ENCODE data around the gene CLCN1. TPM values are rescaled to one million over a fixed set of nuclear protein-coding genes. Genes with fewer than 3 reads are reported as not detected.

Gene CLCN1
- total and polyA plus RNA-seq, 2 donors (not counting 3 experiments of a cell fraction or from before 2014, with no cell fraction given) = not detected

- no peaks in the 10 kb centered on the region for H3K4me1 ChIP-seq (ENCODE audit: control insufficient read depth, extremely low read depth, insufficient read depth, low read length)
- no peaks in the 10 kb centered on the region for H3K36me3 ChIP-seq (ENCODE audit: control insufficient read depth in 2 of 2, extremely low read depth in 1 of 2, insufficient read depth in 2 of 2, low read length in 2 of 2)
- H3K27ac ChIP-seq (ENCODE audit: insufficient read depth, low read depth, low read length) = no peak overlapping the region
- H2AFZ ChIP-seq (ENCODE audit: low read depth, low read length) = no peak overlapping the region
- no peaks in the 10 kb centered on the region for H3K9me3 ChIP-seq (replicated peaks; ENCODE audit: control insufficient read depth, insufficient read depth, low read length)
- TF ChIP-seq, protein P1, sequence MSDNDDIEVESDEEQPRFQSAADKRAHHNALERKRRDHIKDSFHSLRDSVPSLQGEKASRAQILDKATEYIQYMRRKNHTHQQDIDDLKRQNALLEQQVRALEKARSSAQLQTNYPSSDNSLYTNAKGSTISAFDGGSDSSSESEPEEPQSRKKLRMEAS (IDR thresholded peaks at IDR 0.05; ENCODE audit: insufficient read depth, insufficient read length) = no peak
- no peak for TF ChIP-seq JUN (IDR thresholded peaks at IDR 0.05; ENCODE audit: borderline replicate concordance, insufficient read depth, insufficient read length, low read depth)
- no peak overlapping the region for H3K9ac ChIP-seq (replicated peaks; ENCODE audit: extremely low read depth, insufficient read depth, low read length)
- ChIA-PET CTCF (interaction anchor here (1.2 to 1.4 kb wide), 2 partner anchors 89 to 336 kb away, joined by 3 to 4 read pairs; no protein-coding TSS in a partner anchor), POLR2A (no interaction called here)
- H3K79me2 ChIP-seq (ENCODE audit: control insufficient read depth, insufficient read depth, low read length) = no peaks in the 10 kb centered on the region
- no peaks in the 10 kb centered on the region for H3K27me3 ChIP-seq (ENCODE audit: control insufficient read depth in 2 of 2, insufficient read depth in 2 of 2, low read length in 2 of 2)
- BruUV-seq (replicated peaks) = no TSS peak
- dilution Hi-C loops (cut with MboI; ENCODE audit: extremely low pct_ligation_motif_present, low sequenced_read_pairs) (no loop called here), intact Hi-C loops (cut with micrococcal nuclease) (no loop called here)
- H3K4me2 ChIP-seq (ENCODE audit: insufficient read depth, low read length) = no peak overlapping the region
- FAIRE-seq (no peak), DNase-seq (ENCODE audit: low read depth, low spot score) (no peak)
- H3K9me1 ChIP-seq (replicated peaks; ENCODE audit: control insufficient read depth, extremely low read depth, insufficient read depth, low read length) = no peaks in the 10 kb centered on the region
- H4K20me1 ChIP-seq (replicated peaks; ENCODE audit: control insufficient read depth, extremely low read depth, insufficient read depth, low read length) = no peaks in the 10 kb centered on the region
- no peak overlapping the region for H3K4me3 ChIP-seq (replicated peaks in 1 of 3; ENCODE audit: insufficient read depth in 1 of 3, low read depth in 1 of 3, low read length in 3 of 3)
These were observed 85.4 kb downstream of the CLCN1 start for GRCh38 chr7:143401265-143401664.

Small RNA genes lying within 50 kb of the gene (microRNA-seq; reads per million reads assigned to microRNA genes)
- not detected for gene MIR6892 (ENCODE audit: borderline number of aligned reads, borderline replicate concordance)

Small RNA genes lying within 50 kb of the gene (small RNA-seq; reads per million reads assigned to genes)
- gene MIR6892 (ENCODE audit: insufficient read depth, insufficient read length, low read depth, low replicate concordance) (not detected), gene RN7SL481P (ENCODE audit: insufficient read depth, insufficient read length, low read depth, low replicate concordance) (not detected), gene RN7SL535P (ENCODE audit: insufficient read depth, insufficient read length, low read depth, low replicate concordance) (not detected)

Other genes with a start within 250 kb of the CLCN1 start
- not detected in 2 replicates for gene PIP, start 184.0 kb upstream of the CLCN1 start, total RNA-seq
- gene PIP, start 184.0 kb upstream of the CLCN1 start, polyA plus RNA-seq = not detected in 2 replicates
- gene TAS2R39, start 132.7 kb upstream of the CLCN1 start, total RNA-seq = not detected in 2 replicates
- gene TAS2R39, start 132.7 kb upstream of the CLCN1 start, polyA plus RNA-seq = not detected in 2 replicates
- gene TAS2R40, start 94.1 kb upstream of the CLCN1 start, total RNA-seq = not detected in 2 replicates
- not detected in 2 replicates for gene TAS2R40, start 94.1 kb upstream of the CLCN1 start, polyA plus RNA-seq
- gene GSTK1, start 52.7 kb upstream of the CLCN1 start, total RNA-seq = 99.4 and 119 TPM in 2 replicates
- 126 and 132 TPM in 2 replicates for gene GSTK1, start 52.7 kb upstream of the CLCN1 start, polyA plus RNA-seq
- not detected in 2 replicates for gene TMEM139, start 31.2 kb upstream of the CLCN1 start, total RNA-seq
- gene TMEM139, start 31.2 kb upstream of the CLCN1 start, polyA plus RNA-seq = 0.32 and 0.37 TPM in 2 replicates
- gene CASP2, start 27.8 kb upstream of the CLCN1 start, total RNA-seq = 57.9 and 61.7 TPM in 2 replicates
- 31.8 and 36.3 TPM in 2 replicates for gene CASP2, start 27.8 kb upstream of the CLCN1 start, polyA plus RNA-seq
- 1.4 and 1.6 TPM in 2 replicates for gene FAM131B, start 46.6 kb downstream of the CLCN1 start, total RNA-seq
- gene FAM131B, start 46.6 kb downstream of the CLCN1 start, polyA plus RNA-seq = 1.6 and 1.8 TPM in 2 replicates
- gene ZYX, start 65.2 kb downstream of the CLCN1 start, total RNA-seq = 533 and 545 TPM in 2 replicates
- gene ZYX, start 65.2 kb downstream of the CLCN1 start, polyA plus RNA-seq = 196 TPM in 2 replicates
- gene EPHA1, start 92.7 kb downstream of the CLCN1 start, total RNA-seq = not detected in 2 replicates
- gene EPHA1, start 92.7 kb downstream of the CLCN1 start, polyA plus RNA-seq = 0.06 and 0.07 TPM in 2 replicates
- not detected in 2 replicates for gene TAS2R60, start 127.3 kb downstream of the CLCN1 start, total RNA-seq
- not detected in 2 replicates for gene TAS2R60, start 127.3 kb downstream of the CLCN1 start, polyA plus RNA-seq
- not detected in 2 replicates for gene TAS2R41, start 161.8 kb downstream of the CLCN1 start, total RNA-seq
- not detected in 2 replicates for gene TAS2R41, start 161.8 kb downstream of the CLCN1 start, polyA plus RNA-seq